Measurements from ENCODE around the gene CORO7. TPM values are rescaled to one million over a fixed set of nuclear protein-coding genes. Genes with fewer than 3 reads are reported as not detected.

Gene CORO7
- total RNA-seq, 4 donors from 2014 or later = 11.0 to 38.9 (median 17.8) TPM

GRCh38 chr16:4319454-4320421 is 96.7 kb downstream of the CORO7 start:
- Histone ChIP-seq H3K9me3 (no peaks in the 10 kb centered on the region), H3K4me3 (peak overlapping the region in 1 of 2 donors; percentile 2), H3K36me3 (no peaks in the 10 kb centered on the region), H3K27me3 (no peaks in the 10 kb centered on the region), H3K4me1 (peaks cover under 1 to 96% (median 73%) of the 10 kb centered on the region in 3 donors), H3K27ac (peak overlapping the region in 3 of 4 donors; percentile 98 to 100 (median 98))
- no peak for TF ChIP-seq POLR2A (IDR thresholded peaks at IDR 0.05)
- TF ChIP-seq CTCF (IDR thresholded peaks at IDR 0.05) = no peak
- no peak for TF ChIP-seq EP300 (IDR thresholded peaks at IDR 0.05)
- no peak for TF ChIP-seq POLR2AphosphoS5 (IDR thresholded peaks at IDR 0.05)
- no CpG with 5 or more reads among the region's 37 CpGs for WGBS, 2 donors (ENCODE audit: low coverage in 1 of 2)
- no peak for ATAC-seq

DNA sequence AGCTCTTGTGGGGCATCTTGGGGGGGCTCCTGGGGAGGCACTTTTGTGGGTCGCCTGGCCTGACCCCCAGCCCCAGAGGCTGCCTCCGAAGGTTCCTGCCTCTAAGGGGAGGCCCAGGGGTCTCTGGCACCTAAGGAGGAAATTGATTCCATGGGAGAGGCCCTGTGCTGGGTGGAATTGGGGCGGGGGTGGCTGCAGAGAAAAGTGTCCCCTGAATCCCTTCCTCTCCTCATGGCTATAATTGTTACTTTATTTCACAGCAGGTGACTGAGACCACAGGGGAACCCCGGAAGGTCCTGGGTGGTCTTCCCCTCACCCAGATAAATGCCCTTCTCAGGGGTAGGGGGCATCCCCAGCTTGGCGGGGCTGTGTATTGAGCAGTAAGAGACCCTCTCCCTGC is 97.4 kb downstream of the CORO7 start:
- no CpG with 5 or more reads among the region's 5 CpGs for WGBS, 2 donors (ENCODE audit: low coverage in 1 of 2)
- Histone ChIP-seq H3K4me1 (peaks cover 0 to 96% (median 65%) of the 10 kb centered on the region in 3 donors), H3K36me3 (no peaks in the 10 kb centered on the region), H3K9me3 (no peaks in the 10 kb centered on the region), H3K27ac (peak overlapping the region in 3 of 4 donors; percentile 98 to 100 (median 98)), H3K4me3 (peak overlapping the region in 1 of 2 donors; percentile 1), H3K27me3 (no peaks in the 10 kb centered on the region)
- no peak for TF ChIP-seq POLR2AphosphoS5 (IDR thresholded peaks at IDR 0.05)
- no peak for TF ChIP-seq CTCF (IDR thresholded peaks at IDR 0.05)
- no peak for TF ChIP-seq POLR2A (IDR thresholded peaks at IDR 0.05)
- no peak for TF ChIP-seq EP300 (IDR thresholded peaks at IDR 0.05)
- ATAC-seq = no peak

DNA sequence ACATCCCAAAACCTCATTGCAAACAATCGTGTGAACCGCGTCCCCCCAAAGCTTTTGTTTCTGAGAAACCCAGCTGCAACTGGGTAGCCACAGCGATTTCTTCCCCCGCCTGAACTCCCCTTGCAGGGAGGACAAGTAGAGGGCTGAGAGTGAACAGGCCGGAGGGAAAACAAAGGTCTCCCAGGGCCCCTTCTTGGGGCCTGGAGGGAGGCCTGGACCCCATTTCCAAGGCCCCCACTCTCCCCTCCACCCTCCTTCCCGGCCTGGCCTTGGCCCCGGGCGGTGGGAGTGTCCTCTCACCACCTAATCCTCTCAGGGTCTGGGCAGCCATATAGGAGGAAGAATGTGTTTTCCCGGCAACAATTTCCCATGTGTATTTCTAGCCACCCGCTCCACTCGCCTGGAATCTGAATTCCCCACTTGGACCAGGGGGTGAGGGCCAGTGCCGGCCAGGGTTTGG is 97.9 kb downstream of the CORO7 start:
- Histone ChIP-seq H3K27me3 (no peaks in the 10 kb centered on the region), H3K36me3 (no peaks in the 10 kb centered on the region), H3K4me3 (peak overlapping the region in 1 of 2 donors; percentile 89), H3K9me3 (no peaks in the 10 kb centered on the region), H3K4me1 (peaks cover 0 to 96% (median 65%) of the 10 kb centered on the region in 3 donors), H3K27ac (peak overlapping the region in 3 of 4 donors; percentile 98 to 100 (median 98))
- ATAC-seq = no peak
- no peak for TF ChIP-seq EP300 (IDR thresholded peaks at IDR 0.05)
- no peak for TF ChIP-seq POLR2AphosphoS5 (IDR thresholded peaks at IDR 0.05)
- TF ChIP-seq POLR2A (IDR thresholded peaks at IDR 0.05) = no peak
- TF ChIP-seq CTCF (IDR thresholded peaks at IDR 0.05) = no peak
- 46 to 57% methylated on average over 8 to 9 of the region's 13 CpGs for WGBS, 2 donors (ENCODE audit: low coverage in 1 of 2)

DNA sequence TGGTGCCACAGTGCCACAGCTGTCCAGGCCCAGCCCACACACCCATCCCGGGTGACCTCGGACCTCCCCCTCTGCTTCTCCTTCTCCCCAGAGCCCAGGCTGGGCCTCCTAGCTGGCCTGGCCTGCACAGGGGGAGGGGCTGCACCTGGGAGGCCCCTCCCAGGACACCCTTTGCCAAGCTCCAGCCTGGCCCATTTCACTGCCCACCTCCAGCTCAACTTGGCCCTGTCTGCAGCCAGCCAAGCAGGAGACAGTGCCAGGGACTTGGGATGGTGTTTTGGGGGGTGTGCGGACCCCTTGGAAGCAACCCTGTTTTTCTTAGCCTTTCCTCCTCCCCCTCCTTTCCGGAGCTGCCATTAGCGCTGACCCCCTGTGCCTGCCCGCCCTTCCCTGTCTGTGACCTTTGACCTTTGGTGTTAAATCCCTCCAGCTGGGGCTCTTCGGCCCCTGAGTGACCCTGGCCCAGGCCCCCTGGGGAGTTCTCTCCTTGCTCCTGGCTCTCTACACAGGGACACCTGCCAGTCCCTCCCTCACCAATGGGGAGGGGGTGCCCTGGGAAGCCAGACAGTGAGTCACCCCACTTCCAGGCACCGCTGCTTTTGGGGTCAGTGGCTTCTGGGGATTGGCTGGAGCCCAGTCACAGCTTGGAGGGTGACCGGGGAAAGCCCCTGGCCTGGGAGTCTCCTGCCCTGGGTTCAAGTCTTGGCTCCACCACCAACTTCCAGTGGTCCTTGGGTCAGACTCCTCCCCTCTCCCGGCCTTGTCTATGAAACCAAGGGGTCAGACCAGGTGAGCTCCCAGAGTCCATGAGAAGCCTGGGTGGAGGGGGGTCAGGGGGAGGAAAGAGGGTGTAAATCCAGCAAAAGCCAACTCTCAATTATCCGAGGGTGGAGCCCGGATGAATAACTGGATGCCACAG is 98.6 kb downstream of the CORO7 start:
- no peaks in the 10 kb centered on the region for H3K27me3 ChIP-seq
- H3K27ac ChIP-seq = peak overlapping the region; percentile 48 to 100 (median 98)
- H3K9me3 ChIP-seq = no peaks in the 10 kb centered on the region
- TF ChIP-seq POLR2A (IDR thresholded peaks at IDR 0.05) (no peak), POLR2AphosphoS5 (IDR thresholded peaks at IDR 0.05) (peak; percentile 65), CTCF (IDR thresholded peaks at IDR 0.05) (no peak)
- peaks cover 0 to 92% (median 59%) of the 10 kb centered on the region in 3 donors for H3K4me1 ChIP-seq
- no peak for ATAC-seq
- 69 to 100% methylated on average over 1 to 3 of the region's 12 CpGs for WGBS, 2 donors (ENCODE audit: low coverage in 1 of 2)
- no peaks in the 10 kb centered on the region for H3K36me3 ChIP-seq
- peak overlapping the region; percentile 54 to 89 for H3K4me3 ChIP-seq

All from gastroesophageal sphincter (tissue), 4 donors.